GM21825 (cell line): ENCODE data around the gene TPRN.

ENCODE experiments used
- ATAC-seq: cut with Tn5 transposase; IDR thresholded peaks from one replicate; pipeline ENCODE4 v1.9.1; 2021; ENCODE audit warnings: mild to moderate bottlenecking, moderate library complexity; ENCODE audit not compliant: unreplicated experiment

TPRN gene

GRCh38 chr9:137213160-137214060 lies 12.9 kb upstream of the TPRN start:
- no peak for ATAC-seq

- ATAC-seq = no peak
These were observed 12.0 kb upstream of the TPRN start for GRCh38 chr9:137212520-137212919.

GRCh38 chr9:137211532-137211931 lies 11.0 kb upstream of the TPRN start:
- ATAC-seq = no peak

- no peak for ATAC-seq
These were observed 6.1 kb upstream of the TPRN start for GRCh38 chr9:137206602-137207001.

GRCh38 chr9:137205126-137206069 lies 4.9 kb upstream of the TPRN start, which contains the start of the genes NDOR1 and TMEM203:
Gene NDOR1, plus strand, starts transcription at chr9:137205700. Its CDS starts 78 bp downstream, at chr9:137205778.
Gene TMEM203, minus strand, starts transcription at chr9:137205648. Its CDS starts 234 bp downstream, at chr9:137205414.
- ATAC-seq = peak; percentile 38

GRCh38 chr9:137204731-137205125 lies 4.2 kb upstream of the TPRN start:
- ATAC-seq = no peak

GRCh38 chr9:137202966-137203365 lies 2.4 kb upstream of the TPRN start:
- ATAC-seq = no peak

- ATAC-seq = no peak
These were observed 796 bp upstream of the TPRN start for GRCh38 chr9:137201205-137201868.

GRCh38 chr9:137199411-137200121 lies 975 bp downstream of the TPRN start:
- no peak for ATAC-seq

GRCh38 chr9:137198902-137199283 lies 1.6 kb downstream of the TPRN start:
- ATAC-seq = no peak

- no peak for ATAC-seq
These were observed 2.3 kb downstream of the TPRN start for GRCh38 chr9:137198051-137198901.

- ATAC-seq = no peak
These were observed 4.9 kb downstream of the TPRN start for GRCh38 chr9:137195525-137196220.

GRCh38 chr9:137194909-137195308 lies 5.6 kb downstream of the TPRN start:
- no peak for ATAC-seq

- ATAC-seq = no peak
These were observed 6.2 kb downstream of the TPRN start for GRCh38 chr9:137194388-137194787.

- no peak for ATAC-seq
These were observed 6.8 kb downstream of the TPRN start for GRCh38 chr9:137193771-137194170.

- no peak for ATAC-seq
These were observed 7.7 kb downstream of the TPRN start for GRCh38 chr9:137192859-137193258.

GRCh38 chr9:137192448-137192780 lies 8.1 kb downstream of the TPRN start:
- ATAC-seq = no peak

GRCh38 chr9:137191691-137192447 lies 8.7 kb downstream of the TPRN start:
- no peak for ATAC-seq
